ENCODE results near the gene POLR1B.

DNA sequence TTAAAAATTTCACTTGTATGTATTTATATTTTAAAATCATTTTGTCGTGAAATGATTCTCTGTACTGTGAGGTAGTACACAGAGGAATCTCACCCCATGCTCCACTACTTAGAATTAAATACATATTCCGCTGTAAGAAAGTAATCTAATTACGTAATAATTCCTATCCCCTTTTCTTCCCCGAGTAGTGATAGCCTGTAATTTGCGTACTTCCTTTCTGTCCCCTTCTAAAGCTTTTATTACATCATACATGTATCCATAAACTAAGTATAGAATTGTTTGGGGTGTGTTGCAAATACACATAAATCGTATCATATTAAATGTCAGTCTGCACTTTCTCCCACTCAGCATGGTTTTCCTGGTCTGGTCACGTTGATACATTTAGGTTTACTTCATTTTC, 29.7 kb downstream of the POLR1B start:
- TF ChIP-seq CTCF (conservative IDR thresholded peaks at IDR 0.05) (no peak), EZH2 (IDR thresholded peaks at IDR 0.05; ENCODE audit: low read depth) (no peak)

All from PC-9 (cell line).